Adipocyte (in vitro differentiated cells): ENCODE measurements around the gene PDAP1.
"Not testable (repeated sequence)": the region's sequence is repeated elsewhere in the genome, so short reads cannot be mapped to it uniquely, and the experiment has no call there.

Source experiments
- DNase-seq: peaks from one replicate; pipeline ENCODE4 v3.0.0-alpha.2; 2015; ENCODE audit warnings: low read depth
- H3K27me3 ChIP-seq: replicated peaks from 2 replicates; pipeline ENCODE4 v1.7.0; 2013; ENCODE audit warnings: mild to moderate bottlenecking, low read length, moderate library complexity; ENCODE audit not compliant: control insufficient read depth, insufficient read depth
- H3K36me3 ChIP-seq: 2 replicates; pipeline ENCODE4 v1.7.0; 2013; ENCODE audit warnings: low read length, mild to moderate bottlenecking, moderate library complexity; ENCODE audit not compliant: control insufficient read depth, insufficient read depth, severe bottlenecking
- H3K4me1 ChIP-seq: 2 replicates; pipeline ENCODE4 v1.7.0; 2013; ENCODE audit warnings: mild to moderate bottlenecking, low read length, moderate library complexity; ENCODE audit not compliant: control insufficient read depth, insufficient read depth
- H3K4me3 ChIP-seq: 2 replicates; pipeline ENCODE4 v1.7.0; 2013; ENCODE audit warnings: mild to moderate bottlenecking, low read length, moderate library complexity
- H3K9ac ChIP-seq: 2 replicates; pipeline ENCODE4 v1.7.0; 2013; ENCODE audit warnings: mild to moderate bottlenecking, low read length, moderate library complexity
- H3K9me3 ChIP-seq: 2 replicates; pipeline ENCODE4 v1.7.0; 2013; ENCODE audit warnings: mild to moderate bottlenecking, low read length, moderate library complexity; ENCODE audit not compliant: control insufficient read depth

PDAP1 gene

GRCh38 chr7:99359465-99360154 is 48.8 kb downstream of the PDAP1 start:
- H3K36me3 ChIP-seq: peaks cover 73% of the 10 kb centered on the region
- H3K9me3 ChIP-seq: no peaks in the 10 kb centered on the region
- H3K4me3 ChIP-seq: no peak overlapping the region
- no peak overlapping the region for H3K9ac ChIP-seq
- DNase-seq: no peak
- H3K27me3 ChIP-seq: no peaks in the 10 kb centered on the region
- H3K4me1 ChIP-seq: peaks cover 15% of the 10 kb centered on the region

- H3K9me3 ChIP-seq, H3K27me3 ChIP-seq, DNase-seq, H3K4me3 ChIP-seq, H3K9ac ChIP-seq: not testable (repeated sequence)
- H3K36me3 ChIP-seq: peaks cover 74% of the 10 kb centered on the region
- peaks cover 15% of the 10 kb centered on the region for H3K4me1 ChIP-seq
Observed at GRCh38 chr7:99358521-99358920, 49.9 kb downstream of the PDAP1 start.

- no peak for DNase-seq
- Histone ChIP-seq H3K4me3 (no peak overlapping the region), H3K36me3 (peaks cover 71% of the 10 kb centered on the region), H3K9ac (no peak overlapping the region), H3K9me3 (no peaks in the 10 kb centered on the region), H3K27me3 (no peaks in the 10 kb centered on the region), H3K4me1 (peaks cover 9% of the 10 kb centered on the region)
Observed at GRCh38 chr7:99357701-99358490, 50.5 kb downstream of the PDAP1 start.

GRCh38 chr7:99355098-99355497 is 53.3 kb downstream of the PDAP1 start:
- Histone ChIP-seq H3K9me3 (no peaks in the 10 kb centered on the region), H3K4me1 (no peaks in the 10 kb centered on the region), H3K36me3 (peaks cover 79% of the 10 kb centered on the region), H3K27me3 (no peaks in the 10 kb centered on the region), H3K9ac (no peak overlapping the region), H3K4me3 (no peak overlapping the region)
- no peak for DNase-seq

- Histone ChIP-seq H3K9ac (no peak overlapping the region), H3K9me3 (no peaks in the 10 kb centered on the region), H3K4me1 (no peaks in the 10 kb centered on the region), H3K27me3 (no peaks in the 10 kb centered on the region), H3K4me3 (no peak overlapping the region), H3K36me3 (peaks cover 78% of the 10 kb centered on the region)
- DNase-seq: no peak
Observed at GRCh38 chr7:99352247-99352646, 56.1 kb downstream of the PDAP1 start.

- DNase-seq, H3K4me1 ChIP-seq, H3K27me3 ChIP-seq, H3K9ac ChIP-seq, H3K4me3 ChIP-seq, H3K9me3 ChIP-seq: not testable (repeated sequence)
- H3K36me3 ChIP-seq: peaks cover 79% of the 10 kb centered on the region
Observed at GRCh38 chr7:99350641-99351040, 57.8 kb downstream of the PDAP1 start.
